ENCODE results near the gene EXTL2. TPM values are rescaled to one million over a fixed set of nuclear protein-coding genes. Genes with fewer than 3 reads are reported as not detected.
A peak's percentile ranks its signal among the peaks of the same experiment; 100 is the strongest.

Gene EXTL2
- total and polyA plus RNA-seq, 10 of the 15 experiments (the other 5 are each of a cell fraction or from before 2014, with no cell fraction given): 10.2 to 51.1 (median 16.2) TPM

DNA sequence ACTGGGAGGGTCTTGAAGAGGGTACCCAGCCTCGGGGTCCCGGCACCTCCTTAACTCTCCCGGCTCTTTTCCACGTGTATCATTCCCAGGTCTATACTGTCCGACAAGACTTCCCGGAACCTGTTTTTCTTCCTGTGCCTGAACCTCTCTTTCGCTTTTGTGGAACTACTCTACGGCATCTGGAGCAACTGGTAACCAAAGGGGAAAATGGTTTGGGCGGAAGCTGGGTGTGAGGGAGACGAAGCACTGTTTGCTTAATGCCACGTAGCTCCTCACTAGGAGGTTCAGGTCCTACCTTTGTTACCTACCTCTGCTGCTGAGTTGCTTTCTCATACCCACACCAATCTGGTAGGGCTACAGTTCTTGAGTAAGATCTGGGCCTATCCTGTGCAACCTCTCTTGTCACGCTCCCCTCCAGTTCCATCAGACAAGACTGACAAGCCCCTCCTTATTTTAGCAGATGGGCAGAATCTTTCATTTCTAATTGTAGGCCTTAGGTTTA lies 1.9 kb upstream of the EXTL2 start (continued):
- TF ChIP-seq, protein P1, sequence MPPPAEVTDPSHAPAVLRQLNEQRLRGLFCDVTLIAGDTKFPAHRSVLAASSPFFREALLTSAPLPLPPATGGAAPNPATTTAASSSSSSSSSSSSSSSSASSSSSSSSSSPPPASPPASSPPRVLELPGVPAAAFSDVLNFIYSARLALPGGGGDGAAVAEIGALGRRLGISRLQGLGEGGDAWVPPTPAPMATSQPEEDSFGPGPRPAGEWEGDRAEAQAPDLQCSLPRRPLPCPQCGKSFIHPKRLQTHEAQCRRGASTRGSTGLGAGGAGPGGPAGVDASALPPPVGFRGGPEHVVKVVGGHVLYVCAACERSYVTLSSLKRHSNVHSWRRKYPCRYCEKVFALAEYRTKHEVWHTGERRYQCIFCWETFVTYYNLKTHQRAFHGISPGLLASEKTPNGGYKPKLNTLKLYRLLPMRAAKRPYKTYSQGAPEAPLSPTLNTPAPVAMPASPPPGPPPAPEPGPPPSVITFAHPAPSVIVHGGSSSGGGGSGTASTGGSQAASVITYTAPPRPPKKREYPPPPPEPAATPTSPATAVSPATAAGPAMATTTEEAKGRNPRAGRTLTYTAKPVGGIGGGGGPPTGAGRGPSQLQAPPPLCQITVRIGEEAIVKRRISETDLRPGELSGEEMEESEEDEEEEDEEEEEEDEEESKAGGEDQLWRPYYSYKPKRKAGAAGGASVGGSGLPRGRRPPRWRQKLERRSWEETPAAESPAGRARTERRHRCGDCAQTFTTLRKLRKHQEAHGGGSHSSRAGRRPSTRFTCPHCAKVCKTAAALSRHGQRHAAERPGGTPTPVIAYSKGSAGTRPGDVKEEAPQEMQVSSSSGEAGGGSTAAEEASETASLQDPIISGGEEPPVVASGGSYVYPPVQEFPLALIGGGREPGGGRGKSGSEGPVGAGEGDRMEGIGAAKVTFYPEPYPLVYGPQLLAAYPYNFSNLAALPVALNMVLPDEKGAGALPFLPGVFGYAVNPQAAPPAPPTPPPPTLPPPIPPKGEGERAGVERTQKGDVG (CRISPR knock-in tag; IDR thresholded peaks at IDR 0.05): no peak
- no peak for TF ChIP-seq DPF2 (IDR thresholded peaks at IDR 0.05)
- no peak for TF ChIP-seq GABPA (IDR thresholded peaks at IDR 0.05; ENCODE audit: low read depth)
- TF ChIP-seq NFXL1 (IDR thresholded peaks at IDR 0.05; ENCODE audit: borderline replicate concordance): no peak
- no peak for TF ChIP-seq EP300 (IDR thresholded peaks at IDR 0.05; ENCODE audit: borderline replicate concordance in 1 of 2, control insufficient read depth in 1 of 2, low read depth in 2 of 2, low read length in 2 of 2)
- TF ChIP-seq CHD4 (IDR thresholded peaks at IDR 0.05): no peak
- no peak for TF ChIP-seq FOS (IDR thresholded peaks at IDR 0.05; ENCODE audit: borderline replicate concordance, extremely low read depth, insufficient read length)
- TF ChIP-seq, protein P2, sequence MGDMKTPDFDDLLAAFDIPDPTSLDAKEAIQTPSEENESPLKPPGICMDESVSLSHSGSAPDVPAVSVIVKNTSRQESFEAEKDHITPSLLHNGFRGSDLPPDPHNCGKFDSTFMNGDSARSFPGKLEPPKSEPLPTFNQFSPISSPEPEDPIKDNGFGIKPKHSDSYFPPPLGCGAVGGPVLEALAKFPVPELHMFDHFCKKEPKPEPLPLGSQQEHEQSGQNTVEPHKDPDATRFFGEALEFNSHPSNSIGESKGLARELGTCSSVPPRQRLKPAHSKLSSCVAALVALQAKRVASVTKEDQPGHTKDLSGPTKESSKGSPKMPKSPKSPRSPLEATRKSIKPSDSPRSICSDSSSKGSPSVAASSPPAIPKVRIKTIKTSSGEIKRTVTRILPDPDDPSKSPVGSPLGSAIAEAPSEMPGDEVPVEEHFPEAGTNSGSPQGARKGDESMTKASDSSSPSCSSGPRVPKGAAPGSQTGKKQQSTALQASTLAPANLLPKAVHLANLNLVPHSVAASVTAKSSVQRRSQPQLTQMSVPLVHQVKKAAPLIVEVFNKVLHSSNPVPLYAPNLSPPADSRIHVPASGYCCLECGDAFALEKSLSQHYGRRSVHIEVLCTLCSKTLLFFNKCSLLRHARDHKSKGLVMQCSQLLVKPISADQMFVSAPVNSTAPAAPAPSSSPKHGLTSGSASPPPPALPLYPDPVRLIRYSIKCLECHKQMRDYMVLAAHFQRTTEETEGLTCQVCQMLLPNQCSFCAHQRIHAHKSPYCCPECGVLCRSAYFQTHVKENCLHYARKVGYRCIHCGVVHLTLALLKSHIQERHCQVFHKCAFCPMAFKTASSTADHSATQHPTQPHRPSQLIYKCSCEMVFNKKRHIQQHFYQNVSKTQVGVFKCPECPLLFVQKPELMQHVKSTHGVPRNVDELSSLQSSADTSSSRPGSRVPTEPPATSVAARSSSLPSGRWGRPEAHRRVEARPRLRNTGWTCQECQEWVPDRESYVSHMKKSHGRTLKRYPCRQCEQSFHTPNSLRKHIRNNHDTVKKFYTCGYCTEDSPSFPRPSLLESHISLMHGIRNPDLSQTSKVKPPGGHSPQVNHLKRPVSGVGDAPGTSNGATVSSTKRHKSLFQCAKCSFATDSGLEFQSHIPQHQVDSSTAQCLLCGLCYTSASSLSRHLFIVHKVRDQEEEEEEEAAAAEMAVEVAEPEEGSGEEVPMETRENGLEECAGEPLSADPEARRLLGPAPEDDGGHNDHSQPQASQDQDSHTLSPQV (IDR thresholded peaks at IDR 0.05): no peak
- TF ChIP-seq ATF7 (IDR thresholded peaks at IDR 0.05; ENCODE audit: low read depth): no peak
- no peak for TF ChIP-seq MTA2 (IDR thresholded peaks at IDR 0.05; ENCODE audit: low read depth)
- TF ChIP-seq CREM (IDR thresholded peaks at IDR 0.05; ENCODE audit: low read depth): peak; percentile 32; the same call in 1 of the 2 replicates
- peak; percentile 52; the same call in 1 of the 2 replicates for TF ChIP-seq SREBF2 (IDR thresholded peaks at IDR 0.05; ENCODE audit: low read length)
- TF ChIP-seq CREB1 (IDR thresholded peaks at IDR 0.05; ENCODE audit: low read depth): peak; percentile 22; the same call in 1 of the 2 replicates
- no peak for TF ChIP-seq ZNF622 (IDR thresholded peaks at IDR 0.05)
- TF ChIP-seq BMI1 (IDR thresholded peaks at IDR 0.05; ENCODE audit: borderline replicate concordance): no peak
